ENCODE data around the gene SYTL2. TPM values are rescaled to one million over a fixed set of nuclear protein-coding genes. Genes with fewer than 3 reads are reported as not detected.

Gene SYTL2
- total RNA-seq, 1 experiment from 2014 or later, result 5.2 TPM

- Mint-ChIP-seq H3K27me3 (ENCODE audit: low read depth) (peaks cover 2% of the 10 kb centered on the region; the same call in 1 of the 2 replicates), H3K36me3 (ENCODE audit: insufficient read depth in 1 of 3, low read depth in 3 of 3) (no peaks in the 10 kb centered on the region), H3K9me3 (peaks cover 0 to 3% of the 10 kb centered on the region in 2 experiments; a peak in 1 of 5 replicates), H3K4me1 (no peaks in the 10 kb centered on the region), H3K27ac (no peak overlapping the region), H3K4me3 (no peak overlapping the region)
- Histone ChIP-seq H3K9ac (ENCODE audit: extremely low read depth, insufficient read length, low read length) (no peak overlapping the region), H3K4me2 (ENCODE audit: insufficient read depth, insufficient read length, low read length) (no peak overlapping the region), H2BK20ac (ENCODE audit: low read depth, low read length, poor library complexity, severe bottlenecking) (no peak overlapping the region), H3K23me2 (ENCODE audit: insufficient read length, low read depth, low read length, poor library complexity, severe bottlenecking) (no peaks in the 10 kb centered on the region), H4K91ac (ENCODE audit: insufficient read length, low read depth, low read length) (no peak overlapping the region), H3K56ac (ENCODE audit: insufficient read length, low read depth, low read length) (no peak overlapping the region), H3T11ph (ENCODE audit: low read length) (no peak overlapping the region), H3K23ac (ENCODE audit: insufficient read length, low read depth, low read length) (no peak overlapping the region), H2BK5ac (ENCODE audit: insufficient read length, low read length) (no peak overlapping the region), H3K4me1 (ENCODE audit: insufficient read depth, low read length) (no peaks in the 10 kb centered on the region; the same call in 1 of the 2 replicates), H2AFZ (ENCODE audit: low read length) (no peak overlapping the region), H3K14ac (ENCODE audit: insufficient read depth, low read length) (no peak overlapping the region), H3K18ac (ENCODE audit: insufficient read length, low read depth, low read length) (no peak overlapping the region), H3K79me2 (ENCODE audit: insufficient read depth, low read length) (no peaks in the 10 kb centered on the region; the same call in 1 of the 2 replicates), H2AK5ac (ENCODE audit: insufficient read length, low read length) (no peak overlapping the region), H3K27me3 (ENCODE audit: insufficient read depth, low read length) (no peaks in the 10 kb centered on the region), H3K27ac (ENCODE audit: insufficient read length, low read depth, low read length) (no peak overlapping the region), H4K5ac (ENCODE audit: insufficient read length, low read depth, low read length) (no peak overlapping the region), H3K9me3 (ENCODE audit: control insufficient read depth, low read depth, low read length) (no peaks in the 10 kb centered on the region), H3K4ac (ENCODE audit: low read depth, low read length) (no peak overlapping the region), H4K8ac (replicated peaks; ENCODE audit: insufficient read length, low read depth, low read length) (no peak overlapping the region), H2BK12ac (ENCODE audit: insufficient read length, low read depth, low read length) (no peak overlapping the region), H4K20me1 (ENCODE audit: control insufficient read depth, insufficient read depth, insufficient read length) (no peaks in the 10 kb centered on the region), H2BK120ac (ENCODE audit: low read depth, low read length, poor library complexity, severe bottlenecking) (no peak overlapping the region), H2BK15ac (ENCODE audit: low read depth, low read length) (no peak overlapping the region), H3K79me1 (ENCODE audit: insufficient read depth, low read depth, low read length, poor library complexity, severe bottlenecking) (no peaks in the 10 kb centered on the region)
- TF ChIP-seq CTCF (conservative IDR thresholded peaks at IDR 0.05), result no peak
- no peak for DNase-seq
- WGBS (ENCODE audit: extremely low coverage, insufficient read length, low lambda C conversion rate), result no CpG with 5 or more reads among the region's 2 CpGs
Observed at GRCh38 chr11:85799142-85799541, 11.8 kb downstream of the SYTL2 start.
